ENCODE measurements around the gene ALPK3. TPM values are rescaled to one million over a fixed set of nuclear protein-coding genes. Genes with fewer than 3 reads are reported as not detected.

The ALPK3 gene
- total RNA-seq, 1 donor from 2014 or later = 0.20 TPM

DNA sequence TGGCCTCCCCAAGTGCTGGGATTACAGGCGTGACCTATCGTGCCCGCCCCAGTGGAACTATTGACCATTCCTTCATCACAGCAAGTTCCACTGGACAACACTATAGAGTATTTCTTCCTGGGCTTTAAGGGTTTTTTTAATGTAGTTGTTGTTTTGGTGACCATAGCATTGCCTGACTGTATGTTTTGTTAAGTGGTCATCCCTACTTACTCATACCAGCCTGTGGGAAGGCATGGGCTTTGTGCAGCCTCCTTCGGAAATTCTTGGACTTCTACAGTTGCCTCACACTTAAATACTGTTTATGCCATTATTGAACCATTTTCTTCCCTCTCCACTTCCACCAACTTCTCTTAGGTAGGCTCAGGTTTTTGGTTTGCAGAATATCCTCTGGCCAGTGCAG lies 19.9 kb upstream of the ALPK3 start:
- TF ChIP-seq, protein P1, sequence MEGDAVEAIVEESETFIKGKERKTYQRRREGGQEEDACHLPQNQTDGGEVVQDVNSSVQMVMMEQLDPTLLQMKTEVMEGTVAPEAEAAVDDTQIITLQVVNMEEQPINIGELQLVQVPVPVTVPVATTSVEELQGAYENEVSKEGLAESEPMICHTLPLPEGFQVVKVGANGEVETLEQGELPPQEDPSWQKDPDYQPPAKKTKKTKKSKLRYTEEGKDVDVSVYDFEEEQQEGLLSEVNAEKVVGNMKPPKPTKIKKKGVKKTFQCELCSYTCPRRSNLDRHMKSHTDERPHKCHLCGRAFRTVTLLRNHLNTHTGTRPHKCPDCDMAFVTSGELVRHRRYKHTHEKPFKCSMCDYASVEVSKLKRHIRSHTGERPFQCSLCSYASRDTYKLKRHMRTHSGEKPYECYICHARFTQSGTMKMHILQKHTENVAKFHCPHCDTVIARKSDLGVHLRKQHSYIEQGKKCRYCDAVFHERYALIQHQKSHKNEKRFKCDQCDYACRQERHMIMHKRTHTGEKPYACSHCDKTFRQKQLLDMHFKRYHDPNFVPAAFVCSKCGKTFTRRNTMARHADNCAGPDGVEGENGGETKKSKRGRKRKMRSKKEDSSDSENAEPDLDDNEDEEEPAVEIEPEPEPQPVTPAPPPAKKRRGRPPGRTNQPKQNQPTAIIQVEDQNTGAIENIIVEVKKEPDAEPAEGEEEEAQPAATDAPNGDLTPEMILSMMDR (IDR thresholded peaks at IDR 0.05) = no peak
- H3K4me1 Mint-ChIP-seq = no peaks in the 10 kb centered on the region
- ATAC-seq (ENCODE audit: low read depth) (no peak), DNase-seq (no peak)
- peaks cover 79% of the 10 kb centered on the region for H3K36me3 Mint-ChIP-seq (ENCODE audit: low read depth)
- no peaks in the 10 kb centered on the region for H3K9me3 Mint-ChIP-seq
- no peak overlapping the region for H3K27ac Mint-ChIP-seq
- ChIA-PET POLR2A (no interaction called here), CTCF (no interaction called here)
- H3K4me3 Mint-ChIP-seq = no peak overlapping the region
- no peaks in the 10 kb centered on the region for H3K27me3 Mint-ChIP-seq
- intact Hi-C loops (cut with micrococcal nuclease) = no loop called here

GRCh38 chr15:84797801-84798200 lies 19.4 kb upstream of the ALPK3 start:
- Mint-ChIP-seq H3K4me1 (no peaks in the 10 kb centered on the region), H3K4me3 (no peak overlapping the region), H3K27ac (no peak overlapping the region), H3K36me3 (ENCODE audit: low read depth) (peaks cover 79% of the 10 kb centered on the region), H3K27me3 (no peaks in the 10 kb centered on the region), H3K9me3 (no peaks in the 10 kb centered on the region)
- TF ChIP-seq, protein P1 (IDR thresholded peaks at IDR 0.05) = no peak
- POLR2A ChIA-PET = no interaction called here
- no peak for DNase-seq
- CTCF ChIA-PET = no interaction called here
- ATAC-seq (ENCODE audit: low read depth) = no peak
- intact Hi-C loops (cut with micrococcal nuclease) = no loop called here

DNA sequence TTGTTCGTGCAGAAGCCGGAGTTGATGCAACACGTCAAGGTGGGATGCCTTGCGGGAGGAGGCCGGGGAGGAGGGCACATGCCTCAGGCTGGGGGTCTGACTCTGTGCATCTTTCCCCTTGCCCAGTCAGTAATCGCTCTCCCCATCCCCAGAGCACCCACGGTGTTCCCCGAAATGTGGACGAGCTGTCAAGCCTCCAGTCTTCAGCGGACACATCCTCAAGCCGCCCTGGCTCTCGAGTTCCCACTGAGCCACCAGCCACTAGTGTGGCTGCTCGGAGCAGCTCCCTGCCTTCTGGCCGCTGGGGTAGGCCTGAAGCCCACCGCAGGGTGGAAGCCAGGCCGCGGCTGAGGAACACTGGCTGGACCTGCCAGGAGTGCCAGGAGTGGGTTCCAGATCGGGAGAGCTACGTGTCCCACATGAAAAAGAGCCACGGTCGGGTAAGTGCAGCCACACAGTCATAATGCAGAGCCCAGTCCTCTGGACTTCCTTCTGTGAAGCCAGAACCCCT lies 18.7 kb upstream of the ALPK3 start:
- H3K4me1 Mint-ChIP-seq = no peaks in the 10 kb centered on the region
- ChIA-PET CTCF (no interaction called here), POLR2A (no interaction called here)
- H3K9me3 Mint-ChIP-seq = no peaks in the 10 kb centered on the region
- H3K27ac Mint-ChIP-seq = no peak overlapping the region
- H3K4me3 Mint-ChIP-seq = no peak overlapping the region
- H3K36me3 Mint-ChIP-seq (ENCODE audit: low read depth) = peaks cover 82% of the 10 kb centered on the region
- intact Hi-C loops (cut with micrococcal nuclease) = no loop called here
- H3K27me3 Mint-ChIP-seq = no peaks in the 10 kb centered on the region
- ATAC-seq (ENCODE audit: low read depth) = no peak
- no peak for DNase-seq
- TF ChIP-seq, protein P1 (IDR thresholded peaks at IDR 0.05) = no peak

DNA sequence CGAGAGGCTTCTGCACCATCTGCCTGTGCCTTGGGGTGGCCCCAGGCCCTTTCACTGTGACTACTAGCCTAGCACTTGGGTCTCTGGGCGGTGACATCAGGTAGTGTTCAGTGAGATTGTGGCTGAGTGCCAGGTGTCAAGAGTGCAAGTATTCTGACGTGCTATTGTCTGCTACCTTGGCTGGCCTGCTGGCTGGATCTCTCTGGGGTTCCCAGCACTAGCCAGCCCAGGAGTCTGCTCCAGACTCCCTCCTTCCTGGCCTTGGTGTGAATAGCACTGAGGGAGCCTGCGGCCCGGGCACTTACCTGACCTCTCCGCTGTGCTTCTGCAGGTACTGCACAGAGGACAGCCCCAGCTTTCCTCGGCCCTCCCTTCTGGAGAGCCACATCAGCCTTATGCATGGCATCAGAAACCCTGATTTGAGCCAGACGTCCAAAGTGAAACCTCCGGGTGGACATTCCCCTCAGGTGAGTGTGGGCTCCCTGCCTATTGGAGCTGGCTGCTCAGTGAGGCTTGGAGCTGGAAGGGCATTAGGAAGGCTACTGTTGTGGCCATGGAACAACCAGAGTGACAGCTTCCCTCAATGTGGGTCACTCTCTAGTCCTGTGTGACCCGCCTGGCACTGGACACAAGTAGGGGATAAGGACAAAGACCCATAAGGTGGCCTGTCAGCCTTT lies 17.5 kb upstream of the ALPK3 start:
- Mint-ChIP-seq H3K4me3 (no peak overlapping the region), H3K9me3 (no peaks in the 10 kb centered on the region), H3K27ac (no peak overlapping the region), H3K36me3 (ENCODE audit: low read depth) (peaks cover 82% of the 10 kb centered on the region), H3K27me3 (no peaks in the 10 kb centered on the region), H3K4me1 (no peaks in the 10 kb centered on the region)
- intact Hi-C loops (cut with micrococcal nuclease) = no loop called here
- CTCF ChIA-PET = no interaction called here
- TF ChIP-seq, protein P1 (IDR thresholded peaks at IDR 0.05) = no peak
- ATAC-seq (ENCODE audit: low read depth) = no peak
- POLR2A ChIA-PET = no interaction called here
- DNase-seq = no peak

DNA sequence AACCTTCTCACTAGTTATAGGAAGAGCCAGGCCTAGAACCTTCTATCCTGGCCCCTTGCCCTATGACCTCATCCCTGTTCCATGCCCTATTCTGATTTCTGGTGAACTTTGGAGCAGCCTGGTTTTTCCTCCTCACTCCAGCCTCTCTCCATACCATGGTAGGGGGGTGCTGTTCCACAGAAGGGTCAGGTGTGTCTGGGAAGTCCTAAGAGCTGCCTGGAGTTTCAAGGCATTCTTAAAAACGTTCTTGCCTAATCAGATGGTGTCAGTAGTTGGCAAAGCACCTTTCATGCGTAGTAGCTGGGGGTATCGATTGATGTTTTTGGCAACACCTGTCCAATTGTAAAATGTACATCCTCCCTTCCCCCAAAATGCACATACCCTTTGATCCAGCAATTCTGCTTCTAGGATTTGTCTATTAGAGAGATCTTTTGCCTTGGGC lies 16.8 kb upstream of the ALPK3 start:
- Mint-ChIP-seq H3K36me3 (ENCODE audit: low read depth) (peaks cover 86% of the 10 kb centered on the region), H3K27me3 (no peaks in the 10 kb centered on the region), H3K4me1 (no peaks in the 10 kb centered on the region), H3K9me3 (no peaks in the 10 kb centered on the region), H3K4me3 (no peak overlapping the region), H3K27ac (no peak overlapping the region)
- intact Hi-C loops (cut with micrococcal nuclease) = no loop called here
- ChIA-PET CTCF (no interaction called here), POLR2A (no interaction called here)
- DNase-seq (no peak), ATAC-seq (ENCODE audit: low read depth) (no peak)
- TF ChIP-seq, protein P1 (IDR thresholded peaks at IDR 0.05) = no peak
